ENCODE results near the gene EXO1.
"Not testable (repeated sequence)": the region's sequence is repeated elsewhere in the genome, so short reads cannot be mapped to it uniquely, and the experiment has no call there.

Gene EXO1

GRCh38 chr1:241837901-241838300 is 10.1 kb upstream of the EXO1 start:
- DNase-seq, result no peak

- no peak for DNase-seq
Observed at GRCh38 chr1:241838897-241839296, 9.1 kb upstream of the EXO1 start.

GRCh38 chr1:241839369-241839979 is 8.5 kb upstream of the EXO1 start:
- DNase-seq, result no peak

- DNase-seq, result no peak
Observed at GRCh38 chr1:241840164-241840563, 7.8 kb upstream of the EXO1 start.

- no peak for DNase-seq
Observed at GRCh38 chr1:241841691-241842090, 6.3 kb upstream of the EXO1 start.

DNA sequence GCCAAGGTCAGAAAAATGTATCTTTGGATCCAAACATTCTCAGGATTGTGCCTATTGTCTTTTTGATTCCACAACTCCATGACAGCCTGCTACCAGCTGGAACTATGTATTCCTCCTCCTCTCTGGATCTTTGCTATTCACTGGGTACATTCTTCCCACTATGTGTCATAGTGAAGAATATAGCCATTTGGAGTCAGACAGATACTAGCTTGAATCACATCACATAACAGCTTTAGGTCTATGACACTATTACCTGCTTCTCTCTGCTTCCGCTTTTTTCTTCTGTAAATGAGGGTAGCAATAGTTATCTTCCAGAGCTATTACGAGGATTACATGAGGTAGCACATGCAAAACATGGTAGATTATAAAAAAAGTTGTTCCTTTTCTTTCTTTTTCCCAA is 5.4 kb upstream of the EXO1 start:
- no peak for DNase-seq

DNA sequence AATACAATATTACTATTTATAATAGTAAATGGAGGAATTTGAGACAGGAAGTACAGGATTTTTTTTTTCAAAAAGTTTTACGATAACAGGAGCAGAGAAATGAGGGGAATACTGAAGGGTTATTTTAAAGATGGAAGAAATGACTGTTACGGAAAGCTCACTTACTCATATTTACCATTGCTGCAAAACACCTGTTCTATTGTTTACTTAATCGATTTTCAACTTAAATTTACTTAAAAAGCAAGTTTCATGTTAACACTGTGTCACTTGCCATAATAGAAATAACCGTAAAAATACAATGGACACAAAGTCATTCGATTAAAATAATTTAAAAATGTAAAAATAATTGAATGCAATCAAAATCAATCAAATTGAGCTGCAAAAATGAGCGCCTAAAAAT is 3.4 kb upstream of the EXO1 start:
- no peak for DNase-seq

DNA sequence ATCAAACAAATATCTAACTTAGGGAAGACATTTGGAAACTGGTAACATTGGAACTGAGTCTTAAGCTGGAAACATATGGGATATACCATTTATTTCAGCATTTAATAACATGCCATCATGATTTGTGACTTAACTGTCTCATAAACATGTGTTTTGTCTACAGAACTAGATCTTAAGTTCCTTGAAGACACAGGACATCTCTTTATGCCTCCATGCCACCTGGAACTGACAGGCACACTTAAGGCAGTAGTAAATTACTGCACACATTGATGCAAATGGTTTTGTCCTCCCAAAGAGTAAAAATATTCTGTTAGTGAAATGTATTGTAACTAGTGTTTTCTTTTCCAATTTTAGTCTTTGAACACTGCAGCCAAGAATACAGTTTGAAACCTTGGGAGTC is 1.6 kb upstream of the EXO1 start:
- DNase-seq, result no peak

- DNase-seq, result no peak
Observed at GRCh38 chr1:241846862-241847539, 1.0 kb upstream of the EXO1 start.

DNA sequence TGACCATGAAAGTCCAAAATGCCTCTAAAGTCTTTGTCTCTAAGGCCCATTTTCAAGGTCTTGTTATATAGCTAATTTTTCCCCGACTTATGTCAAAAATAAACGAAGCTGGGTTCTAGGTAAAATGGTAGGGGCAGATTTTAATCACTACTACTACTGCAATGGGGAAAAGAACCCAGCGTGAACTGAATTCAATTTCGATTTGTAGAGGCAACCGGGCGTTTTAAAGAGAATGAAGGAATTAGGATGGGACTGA is 536 bp upstream of the EXO1 start:
- no peak for DNase-seq

DNA sequence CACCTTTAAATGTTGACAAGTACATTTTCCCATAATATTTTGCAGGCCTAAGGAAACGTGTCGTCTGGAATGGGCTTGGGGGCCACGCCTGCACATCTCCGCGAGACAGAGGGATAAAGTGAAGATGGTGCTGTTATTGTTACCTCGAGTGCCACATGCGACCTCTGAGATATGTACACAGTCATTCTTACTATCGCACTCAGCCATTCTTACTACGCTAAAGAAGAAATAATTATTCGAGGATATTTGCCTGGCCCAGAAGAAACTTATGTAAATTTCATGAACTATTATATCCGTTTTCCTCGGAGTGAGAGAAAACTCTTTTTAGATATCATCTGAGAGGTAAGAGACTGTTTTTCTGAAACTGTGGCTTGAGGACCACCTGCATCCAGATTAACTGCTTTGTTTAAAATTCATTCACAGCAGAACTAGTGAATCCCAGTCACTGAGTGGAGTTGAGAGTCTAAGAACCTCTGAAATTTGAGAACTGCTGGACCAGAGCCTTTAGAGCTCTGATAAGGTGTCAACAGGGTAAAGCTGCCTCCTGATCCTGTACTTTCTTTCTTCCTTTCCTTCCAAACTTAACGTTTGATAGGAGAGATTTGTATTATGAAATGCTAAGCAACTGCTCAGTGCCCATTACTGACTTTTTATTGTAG is 811 bp downstream of the EXO1 start:
- no peak for DNase-seq

- no peak for DNase-seq
Observed at GRCh38 chr1:241849345-241849695, 1.3 kb downstream of the EXO1 start.

GRCh38 chr1:241855545-241856140 is 7.6 kb downstream of the EXO1 start:
- DNase-seq, result not testable (repeated sequence)

DNA sequence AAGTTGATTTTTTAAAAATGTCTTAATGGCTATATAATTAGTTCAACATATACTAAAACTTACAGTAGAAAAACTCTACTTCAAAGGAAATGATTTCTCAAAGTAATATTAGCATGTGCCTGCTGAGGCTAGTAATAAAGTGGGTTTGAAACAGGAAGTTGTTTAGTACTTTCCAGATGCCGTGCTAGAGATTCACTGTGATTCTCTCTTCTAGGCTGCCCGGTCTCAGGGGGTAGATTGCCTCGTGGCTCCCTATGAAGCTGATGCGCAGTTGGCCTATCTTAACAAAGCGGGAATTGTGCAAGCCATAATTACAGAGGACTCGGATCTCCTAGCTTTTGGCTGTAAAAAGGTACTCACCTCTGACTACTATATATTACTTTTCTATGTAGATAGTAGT is 9.1 kb downstream of the EXO1 start:
- DNase-seq, result no peak

DNA sequence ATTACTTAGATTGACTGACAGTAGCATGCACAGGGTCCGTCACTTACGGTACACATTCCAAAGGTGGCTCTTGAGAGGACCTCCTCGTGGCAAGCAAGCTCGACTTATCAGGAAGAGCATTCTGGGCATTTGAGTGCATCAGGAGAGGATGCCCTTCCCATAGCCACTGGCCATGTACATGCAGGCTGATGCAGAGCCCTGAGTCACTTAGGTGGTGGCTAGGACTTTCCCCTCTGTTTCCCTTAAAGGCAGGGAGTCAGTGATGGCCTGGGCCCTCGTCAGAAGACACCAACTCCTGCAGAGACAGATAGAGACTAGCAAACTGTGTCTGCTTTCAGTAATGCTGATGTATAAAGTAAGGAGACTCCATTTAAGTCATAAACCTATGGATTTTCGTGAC is 12.9 kb downstream of the EXO1 start:
- no peak for DNase-seq

DNA sequence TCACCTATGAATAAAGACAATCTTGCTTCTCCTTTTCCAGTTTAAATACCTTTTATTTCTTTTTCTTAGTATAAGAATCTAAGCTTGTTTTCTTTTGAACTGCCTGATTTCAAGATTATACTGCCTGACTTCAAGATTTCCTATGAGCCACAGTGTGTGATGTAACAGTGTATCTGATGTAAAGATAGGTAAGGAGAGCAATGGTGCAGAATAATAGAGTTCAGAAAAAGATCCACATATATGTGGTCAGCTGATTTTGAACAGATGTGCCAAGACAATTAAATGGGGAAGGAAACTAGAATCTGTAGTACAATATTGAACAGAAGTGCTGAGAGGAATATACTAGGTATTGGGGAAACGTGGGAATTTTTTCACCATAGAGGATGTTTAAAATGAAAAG is 21.0 kb downstream of the EXO1 start:
- DNase-seq, result no peak

GRCh38 chr1:241870336-241870735 is 22.3 kb downstream of the EXO1 start:
- no peak for DNase-seq

DNA sequence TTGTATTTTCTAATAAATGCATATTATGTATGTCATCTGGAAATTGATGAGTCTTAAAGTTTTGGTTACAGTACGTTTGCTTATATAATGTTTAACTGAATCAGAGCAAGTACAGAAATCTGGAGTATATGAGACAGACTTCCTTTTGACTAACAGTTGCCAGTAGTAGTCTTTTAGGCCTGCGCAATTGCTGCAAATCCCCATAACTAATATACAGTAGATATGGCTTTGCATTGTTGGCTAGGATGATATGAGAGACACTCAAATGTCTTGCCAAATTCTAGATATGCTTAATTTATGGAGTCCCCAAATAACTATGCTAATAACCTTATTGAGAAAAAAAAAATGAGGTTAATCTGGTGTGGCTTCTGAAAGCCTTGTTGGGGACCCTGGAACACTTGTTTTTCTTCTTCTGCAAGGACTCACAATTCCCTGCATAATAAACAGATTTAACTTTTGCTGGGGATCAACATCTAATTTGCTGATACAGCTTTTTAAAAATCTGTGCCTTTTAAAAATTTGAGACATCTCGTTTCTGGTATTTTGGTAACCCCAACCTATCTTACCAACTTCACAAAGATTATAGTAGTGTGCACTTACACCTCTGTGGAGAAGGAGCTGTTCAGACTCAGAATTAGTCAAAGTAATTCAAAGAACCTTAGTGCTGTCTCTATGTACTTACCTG is 22.9 kb downstream of the EXO1 start:
- no peak for DNase-seq

GRCh38 chr1:241881440-241881839 is 33.4 kb downstream of the EXO1 start:
- no peak for DNase-seq

DNA sequence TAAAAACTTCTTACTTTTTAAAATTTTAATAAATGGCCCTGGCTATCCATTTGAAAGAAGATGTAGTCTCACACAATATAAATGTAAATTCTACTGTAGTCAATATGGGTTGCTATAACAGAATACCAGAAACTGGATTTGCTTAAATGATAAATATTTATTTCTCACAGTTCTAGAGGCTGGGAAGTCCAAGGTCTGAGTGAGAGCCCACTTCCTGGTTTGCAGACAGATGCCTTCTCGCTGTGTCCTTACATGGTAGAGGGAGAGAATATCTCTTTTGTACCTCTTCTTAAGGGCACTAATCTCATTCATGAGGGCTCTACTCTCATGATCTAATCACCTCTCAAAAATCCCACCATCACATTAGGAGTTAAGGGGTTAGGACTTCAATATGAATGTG is 35.2 kb downstream of the EXO1 start:
- no peak for DNase-seq

GRCh38 chr1:241888232-241888631 is 40.2 kb downstream of the EXO1 start:
- no peak for DNase-seq

GRCh38 chr1:241891296-241891695 is 43.3 kb downstream of the EXO1 start:
- no peak for DNase-seq

GRCh38 chr1:241894016-241894415 is 46.0 kb downstream of the EXO1 start:
- DNase-seq, result no peak

- no peak for DNase-seq
Observed at GRCh38 chr1:241895013-241895412, 47.0 kb downstream of the EXO1 start.

All from activated T-cell treated with anti-CD3 and anti-CD28 coated beads, Interleukin-2, amount 50 U/mL, for 48 hours (primary cell).